Islet of Langerhans (tissue), 1 donor: Measurements from ENCODE around the gene TRAF2.

Experiments used
- FAIRE-seq: peaks from one replicate; lab custom pipeline; 2011; peaks lifted over from hg19 to GRCh38; lab: Jason Lieb, UNC

Gene TRAF2

DNA sequence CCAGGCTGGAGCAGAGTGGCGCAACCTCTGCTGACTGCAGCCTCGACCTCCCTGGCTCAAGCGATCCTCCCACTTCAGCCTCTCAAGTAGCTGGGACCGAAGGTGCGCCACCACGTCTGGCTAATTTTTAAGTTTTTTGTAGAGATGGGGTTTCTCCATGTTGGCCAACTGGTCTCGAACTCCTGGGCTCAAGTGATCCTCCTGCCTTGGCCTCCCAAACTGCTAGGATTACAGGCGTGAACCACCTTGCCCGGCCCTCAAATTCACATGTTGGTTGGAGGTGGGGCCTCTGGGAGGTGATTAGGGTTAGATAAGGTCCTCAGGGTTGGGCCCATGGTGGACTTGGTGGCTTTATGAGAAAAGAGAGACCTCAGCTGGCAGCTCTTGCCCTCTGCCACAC is 75.8 kb downstream of the TRAF2 start:
- no peak for FAIRE-seq

DNA sequence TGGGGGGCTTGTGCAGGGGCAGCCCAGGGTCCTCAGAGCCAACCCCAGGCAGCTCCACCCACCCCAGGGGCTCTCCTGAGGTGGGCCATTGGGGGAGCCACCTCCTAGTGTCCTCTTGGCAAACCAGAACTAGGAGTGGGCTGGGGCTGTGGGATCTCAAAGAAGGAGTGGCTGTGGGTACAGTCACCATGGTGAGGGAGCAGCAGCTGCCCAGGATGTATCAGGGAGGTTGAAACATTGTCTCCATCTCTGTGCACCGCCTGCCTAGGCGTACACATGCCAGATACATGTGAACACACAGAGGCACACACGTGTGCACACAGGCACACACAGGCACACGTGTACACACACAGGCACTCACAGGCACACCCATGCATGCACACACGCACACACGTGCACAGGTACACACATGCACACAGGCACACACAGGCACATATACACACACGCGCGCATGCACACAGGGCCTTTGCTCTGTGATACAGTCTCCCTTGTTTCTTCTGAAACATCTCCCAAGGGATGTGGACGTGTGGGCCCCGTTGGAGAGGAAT is 76.5 kb downstream of the TRAF2 start:
- no peak for FAIRE-seq

DNA sequence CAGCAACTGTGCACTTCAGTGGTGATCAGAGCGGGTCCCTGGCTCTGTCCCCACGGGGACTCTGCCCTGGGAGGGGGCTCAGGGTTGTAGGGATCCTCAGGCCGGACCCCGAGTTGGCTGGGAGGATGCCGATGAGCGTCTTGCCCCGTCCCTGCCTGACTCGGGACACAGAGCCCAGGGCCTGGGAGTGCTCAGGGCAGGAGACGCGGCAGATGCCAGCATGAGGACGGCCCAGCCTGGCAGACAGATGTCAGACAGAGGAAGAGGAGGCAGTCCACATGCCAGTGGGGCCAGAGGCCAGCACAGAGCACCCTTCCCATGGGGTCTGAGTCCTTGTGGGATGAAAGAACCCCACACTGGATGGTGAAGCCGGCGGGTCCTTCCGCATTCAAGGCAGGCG is 77.0 kb downstream of the TRAF2 start:
- no peak for FAIRE-seq

DNA sequence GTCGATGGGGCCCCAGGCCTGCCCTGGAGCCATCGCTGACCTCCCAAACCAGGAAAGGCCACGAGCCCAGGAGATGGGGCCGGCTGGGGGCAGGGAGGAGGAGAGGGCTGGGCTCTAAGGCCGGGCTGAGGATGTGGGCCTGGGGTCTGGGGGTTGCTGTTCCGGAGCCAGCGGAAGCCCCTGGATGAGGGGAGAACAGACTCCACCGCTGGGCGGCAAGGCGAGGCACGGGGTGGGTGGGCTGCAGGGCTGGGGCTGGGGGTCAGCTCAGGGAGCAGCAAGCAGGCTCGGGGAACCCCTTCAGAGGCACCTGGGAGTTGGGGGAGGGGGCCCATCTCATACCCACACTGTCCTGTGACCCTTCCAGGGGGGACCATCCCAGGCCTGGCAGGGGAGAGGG is 77.4 kb downstream of the TRAF2 start:
- no peak for FAIRE-seq

DNA sequence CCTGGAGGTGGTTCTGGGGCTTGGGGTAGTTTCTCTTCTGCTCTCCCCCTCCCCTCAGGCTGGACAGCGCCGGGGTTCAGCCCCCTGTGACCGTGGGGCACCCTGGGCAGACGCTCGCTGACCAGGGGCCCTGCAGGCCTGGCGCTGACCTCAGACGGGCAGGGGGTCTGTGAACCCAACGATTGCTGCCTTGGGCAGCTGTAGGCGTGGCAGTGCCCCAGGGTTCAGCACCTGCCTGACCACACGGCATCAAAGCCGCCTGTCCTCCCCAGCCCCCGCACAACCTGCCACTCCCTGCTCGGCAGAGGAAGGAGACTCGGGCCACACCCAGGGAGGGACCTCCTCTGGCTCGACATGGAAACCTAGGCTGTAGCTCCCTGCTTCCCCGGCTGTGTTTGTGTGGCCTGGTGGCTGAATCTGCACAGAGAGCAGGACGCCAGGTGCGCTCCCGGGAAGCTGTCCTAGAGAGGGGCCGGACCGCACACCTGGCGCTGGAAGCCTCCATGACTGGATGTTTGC is 77.9 kb downstream of the TRAF2 start:
- FAIRE-seq = no peak

DNA sequence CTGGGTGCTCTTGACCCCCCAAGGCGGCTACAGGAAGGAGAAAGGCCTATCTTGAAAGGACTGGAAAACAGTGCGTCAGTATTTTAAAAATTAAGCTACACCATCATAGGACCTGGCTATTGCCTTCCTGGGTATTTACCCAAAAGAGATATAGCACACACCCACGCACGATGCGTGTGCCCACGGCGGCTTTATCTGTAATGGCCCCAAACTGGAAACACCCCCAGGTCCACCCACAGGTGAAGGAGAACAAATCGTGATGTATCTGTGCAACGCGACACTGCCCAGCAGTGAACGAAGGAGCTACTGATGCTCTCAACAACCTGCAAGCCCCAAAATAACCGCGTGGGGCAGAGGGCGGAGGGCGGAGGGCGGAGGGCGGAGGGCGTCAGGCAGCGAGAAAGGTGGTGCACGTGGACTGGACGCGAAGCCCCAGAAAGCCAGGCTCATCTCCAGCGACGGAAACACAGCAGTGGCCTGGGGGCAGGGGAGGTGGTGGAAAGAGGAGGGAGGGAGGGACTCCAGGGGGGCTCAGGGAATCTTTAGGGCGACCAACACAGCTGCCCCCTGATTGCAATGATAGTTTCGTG is 78.6 kb downstream of the TRAF2 start:
- no peak for FAIRE-seq

DNA sequence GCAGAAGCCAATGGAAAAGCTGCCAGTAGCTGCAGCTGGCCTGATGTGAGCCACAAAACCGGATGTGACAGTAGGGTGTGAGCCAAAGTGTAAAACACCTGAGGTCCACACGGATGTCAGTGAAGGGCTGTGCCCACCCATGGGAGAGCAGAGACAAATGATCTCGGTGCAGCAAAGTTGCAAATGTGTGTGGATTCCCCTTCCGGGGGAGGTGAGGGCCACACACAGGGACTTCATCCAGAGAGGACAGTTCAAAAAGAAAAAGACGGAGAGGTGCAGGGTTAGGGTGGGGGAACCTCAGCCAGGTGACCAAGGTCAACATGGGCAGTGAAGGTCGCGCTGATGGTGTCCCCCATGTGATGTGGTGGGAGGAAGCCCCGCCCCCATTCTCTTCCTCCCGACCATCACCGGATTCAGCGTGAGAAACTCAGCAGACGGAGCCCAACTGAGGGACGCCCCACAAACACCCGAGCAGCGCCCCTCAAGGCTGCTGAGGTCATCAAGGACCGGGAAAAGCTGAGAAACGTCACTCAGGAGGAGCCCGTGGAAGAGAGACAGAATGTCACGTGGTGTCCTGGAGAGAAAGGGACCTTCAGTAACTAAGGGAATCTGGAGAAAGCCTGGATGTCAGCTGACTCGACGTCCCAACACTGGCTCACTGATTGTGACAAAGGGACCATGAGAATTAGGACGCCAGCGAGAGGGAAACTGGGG is 79.6 kb downstream of the TRAF2 start:
- FAIRE-seq = no peak

DNA sequence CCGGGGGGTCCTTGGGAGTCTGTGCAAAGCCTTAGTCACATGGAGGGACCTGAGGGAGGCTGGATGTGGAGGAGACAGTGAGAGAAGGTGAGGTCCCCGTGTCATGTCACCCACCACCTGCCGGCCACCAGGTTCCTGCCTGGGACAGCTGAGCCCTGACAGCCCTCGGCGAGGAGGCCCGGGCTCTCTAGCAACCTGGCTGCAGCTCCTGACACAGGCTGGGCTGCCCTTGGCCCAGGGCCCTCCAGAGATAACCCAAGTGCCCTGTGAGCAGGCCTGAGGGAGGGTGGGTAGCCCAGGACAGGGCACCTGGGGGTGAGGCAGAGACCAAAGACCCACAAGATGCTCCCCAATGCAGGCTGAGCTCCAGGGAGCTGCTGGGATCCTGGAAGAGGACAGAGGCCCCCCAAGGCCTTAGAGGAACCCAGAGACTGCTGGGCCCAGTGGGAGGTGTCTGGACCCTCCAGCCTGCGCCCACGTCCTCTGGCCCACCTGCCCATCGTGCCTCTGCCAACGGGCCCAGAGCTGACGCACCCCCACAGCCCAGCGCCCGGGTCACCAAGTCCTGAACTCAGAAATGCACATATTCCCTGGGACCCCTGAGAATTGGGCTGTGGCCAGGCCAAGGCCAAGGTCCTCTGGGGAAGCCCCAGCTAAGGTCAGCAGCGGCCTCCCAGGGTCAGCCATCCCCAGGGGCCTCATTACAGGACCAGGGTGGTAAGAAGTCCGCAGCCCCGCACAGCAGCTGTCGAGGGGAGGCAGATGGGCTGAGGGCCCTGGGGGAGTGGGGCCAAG is 82.2 kb downstream of the TRAF2 start:
- FAIRE-seq = no peak

DNA sequence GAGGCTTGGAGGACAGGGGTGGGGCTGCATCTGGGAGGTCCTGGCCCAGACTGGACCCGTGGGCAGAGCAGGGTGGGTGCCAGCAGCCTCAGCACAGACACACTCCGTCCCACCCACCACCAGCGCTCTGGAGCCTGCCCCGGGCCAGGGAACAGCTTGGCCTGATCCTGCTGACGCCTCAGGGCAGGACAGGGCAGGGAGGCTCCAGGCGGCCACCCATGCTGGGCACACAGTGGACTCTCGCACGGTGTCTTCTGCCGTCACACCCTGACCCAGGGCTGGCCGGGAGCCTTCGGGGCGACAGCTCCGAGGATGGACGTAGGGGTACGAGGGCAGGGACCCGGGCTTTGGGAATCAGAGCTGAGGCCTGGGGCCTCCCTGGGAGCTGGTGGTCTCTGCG is 82.8 kb downstream of the TRAF2 start:
- FAIRE-seq = no peak

DNA sequence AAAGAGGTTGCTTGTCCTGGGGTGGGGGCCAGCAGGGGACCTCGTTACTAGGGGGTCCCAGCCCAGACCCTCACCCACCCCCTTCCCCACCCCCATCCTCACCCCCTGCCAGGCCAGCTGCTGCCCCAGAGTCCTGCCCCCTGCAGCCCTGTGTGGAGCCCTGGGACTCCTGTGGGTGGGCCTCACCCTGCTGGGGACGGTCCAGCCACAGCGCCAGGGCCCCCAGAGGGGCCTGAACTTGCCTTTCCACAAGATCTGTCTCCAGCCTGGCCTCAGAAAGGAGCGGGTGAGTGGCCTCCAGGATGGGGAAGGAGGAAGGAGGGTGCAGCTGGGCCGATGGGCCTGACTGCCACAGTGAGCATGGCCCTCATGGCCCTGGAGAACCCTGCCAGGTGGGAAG is 83.5 kb downstream of the TRAF2 start:
- FAIRE-seq = no peak

DNA sequence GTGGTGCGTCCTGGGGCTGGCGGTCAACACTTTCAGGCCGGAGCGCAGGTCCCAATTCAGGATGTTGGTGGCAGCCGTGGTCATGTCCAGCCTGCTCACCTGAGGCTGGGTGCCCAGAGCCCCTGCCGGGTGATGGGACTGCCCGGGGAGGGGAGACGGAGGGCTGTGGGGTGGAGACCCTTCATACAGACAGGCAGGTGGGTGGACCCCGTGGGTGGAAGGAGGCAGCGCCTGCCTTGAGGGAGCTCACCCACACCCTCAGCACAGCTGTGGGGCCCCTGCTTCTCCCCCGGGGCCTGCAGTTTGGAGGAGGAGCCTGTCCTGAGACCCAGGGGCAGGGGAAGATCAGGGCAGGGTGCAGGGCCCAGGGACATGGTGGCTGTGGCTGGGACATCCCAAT is 84.0 kb downstream of the TRAF2 start:
- FAIRE-seq = no peak

DNA sequence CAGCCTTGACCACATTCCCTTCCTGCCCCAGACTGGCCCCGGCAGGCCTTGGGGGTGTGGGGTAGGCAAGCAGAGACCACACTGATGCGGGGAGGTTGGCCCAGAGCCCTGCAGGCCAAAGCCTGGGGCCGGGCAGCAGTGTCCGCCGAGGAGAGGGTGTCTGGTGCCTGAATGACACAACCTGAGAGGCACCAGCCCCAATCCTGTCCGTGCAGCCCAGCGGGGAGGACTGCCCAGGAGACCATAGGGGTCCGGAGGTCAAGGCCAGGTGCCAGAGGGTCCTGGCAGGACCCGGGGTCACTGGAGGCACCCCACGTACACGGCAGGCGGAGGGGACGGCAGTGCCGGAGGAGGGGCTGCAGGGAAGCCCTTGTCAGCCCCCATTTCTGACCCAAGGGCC is 85.4 kb downstream of the TRAF2 start:
- no peak for FAIRE-seq

DNA sequence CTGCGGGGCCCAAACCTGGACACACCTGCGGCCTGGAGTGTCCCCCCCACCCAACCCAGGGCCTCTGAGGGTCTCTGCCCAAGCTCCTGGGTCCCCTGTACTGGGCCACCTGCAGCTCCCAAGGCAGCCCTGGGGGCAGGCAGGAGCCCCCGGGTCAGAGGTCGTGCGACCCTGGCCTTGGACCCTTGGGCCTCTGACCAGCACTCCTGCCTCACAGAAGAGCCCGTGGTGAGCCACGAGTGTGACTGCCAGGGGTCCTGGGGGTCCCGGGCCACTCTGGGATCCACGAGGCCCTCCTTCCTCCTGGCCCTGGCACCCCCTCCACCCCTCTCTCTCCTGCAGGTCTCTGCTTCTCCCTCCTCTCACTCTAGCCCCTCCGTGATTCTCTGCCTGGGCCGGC is 86.0 kb downstream of the TRAF2 start:
- FAIRE-seq = no peak

DNA sequence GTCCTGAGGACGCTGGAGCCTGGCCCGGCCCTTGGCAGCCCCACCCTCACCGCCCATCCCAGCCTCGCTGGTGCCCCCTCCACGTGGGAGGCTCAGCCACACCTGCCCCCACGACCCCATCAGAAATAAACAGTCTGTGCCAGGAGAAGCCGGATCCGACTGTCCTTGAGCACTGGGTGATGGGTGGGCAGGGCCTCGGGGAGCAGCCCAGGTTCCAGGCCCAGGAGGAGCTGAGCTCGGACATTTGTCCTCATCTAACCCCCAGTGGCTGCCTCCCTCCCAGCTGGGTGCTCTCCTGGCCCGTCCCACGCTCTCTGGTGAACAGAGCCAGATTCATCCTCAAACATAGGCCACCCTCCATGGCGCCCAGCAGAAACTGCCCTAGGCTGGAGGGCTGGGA is 86.4 kb downstream of the TRAF2 start:
- no peak for FAIRE-seq

DNA sequence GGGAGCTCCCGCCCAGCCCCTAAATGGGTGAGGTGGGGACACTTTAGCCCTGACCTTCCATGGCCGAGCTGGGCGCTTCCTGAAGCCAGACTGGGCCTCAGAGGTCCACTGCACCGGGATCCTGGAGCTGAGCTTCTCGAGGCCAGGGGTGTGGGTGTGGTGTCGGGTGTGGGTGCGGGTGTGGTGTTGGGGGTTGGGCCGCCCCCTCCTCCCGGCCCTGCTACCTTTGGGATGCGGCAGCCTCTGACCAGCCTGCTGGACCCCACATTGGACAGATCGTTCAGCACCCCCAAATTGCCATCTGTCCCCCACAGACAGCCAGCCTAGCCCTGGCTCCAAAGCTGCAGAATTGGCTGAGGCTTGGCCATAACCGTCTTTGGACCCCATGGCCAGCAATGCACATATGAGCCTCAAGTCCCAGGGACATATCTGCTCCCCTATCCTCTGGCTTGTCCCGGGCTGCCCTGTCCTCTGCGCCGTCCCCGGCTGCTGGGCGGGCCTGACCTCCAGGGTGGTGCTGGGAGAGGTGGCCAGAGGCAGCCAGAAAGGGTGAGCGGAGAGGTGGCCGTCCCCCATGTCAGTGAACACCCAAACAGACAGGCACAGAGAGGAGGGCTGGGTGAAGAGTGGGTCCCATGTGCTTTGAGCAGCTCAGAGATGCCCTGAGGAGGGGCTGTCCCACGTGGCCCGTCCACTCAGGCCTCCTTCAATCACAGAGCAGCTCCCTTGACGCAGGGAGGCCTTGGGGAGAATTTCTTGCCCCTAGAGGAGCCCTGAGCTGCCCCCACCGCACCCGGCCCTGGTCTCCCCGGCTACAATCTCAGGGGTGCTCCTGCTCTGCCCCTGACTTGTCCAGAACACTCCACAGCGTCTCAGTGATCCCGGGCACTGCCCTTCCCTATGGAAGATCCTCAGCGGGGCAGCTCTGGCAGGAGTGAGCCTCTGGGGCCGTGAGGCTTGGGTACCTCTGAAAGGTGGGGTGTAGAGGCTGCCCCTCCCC is 87.6 kb downstream of the TRAF2 start:
- FAIRE-seq = no peak

DNA sequence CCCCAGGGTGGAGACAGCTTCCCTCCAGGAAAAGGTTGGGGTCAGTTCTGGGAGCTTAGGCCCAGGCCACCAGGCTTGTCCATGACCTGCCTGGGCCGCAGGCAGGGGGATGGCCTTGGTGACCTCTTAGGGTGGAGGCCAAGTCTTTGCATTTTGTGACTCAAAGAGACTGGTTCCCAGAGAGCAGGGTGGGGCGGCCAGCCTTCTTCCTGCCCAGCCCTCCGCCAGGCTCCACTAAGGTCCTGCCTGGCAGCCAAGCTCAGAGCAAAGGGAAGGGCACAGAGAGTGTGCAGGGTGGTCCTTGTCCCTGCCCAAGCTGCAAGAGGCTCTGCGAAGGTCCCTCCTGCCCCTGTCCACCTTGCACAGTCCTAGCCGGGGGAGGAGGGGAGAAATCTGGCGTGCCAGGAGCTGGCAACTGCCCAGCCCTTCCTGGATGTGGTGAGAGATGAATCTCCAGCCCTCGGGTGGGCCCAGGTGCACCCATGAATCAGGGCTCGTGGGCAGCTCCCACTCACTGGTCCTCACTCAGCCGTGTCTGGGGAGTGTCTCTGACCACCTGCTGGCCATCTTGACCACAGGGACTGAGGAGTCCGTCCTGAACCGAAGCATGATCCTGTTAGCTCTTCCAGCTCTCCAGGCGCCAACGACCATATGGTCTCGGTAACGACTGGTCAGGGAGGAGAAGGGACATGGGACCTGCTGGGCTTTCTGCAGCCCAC is 88.7 kb downstream of the TRAF2 start:
- FAIRE-seq = no peak

DNA sequence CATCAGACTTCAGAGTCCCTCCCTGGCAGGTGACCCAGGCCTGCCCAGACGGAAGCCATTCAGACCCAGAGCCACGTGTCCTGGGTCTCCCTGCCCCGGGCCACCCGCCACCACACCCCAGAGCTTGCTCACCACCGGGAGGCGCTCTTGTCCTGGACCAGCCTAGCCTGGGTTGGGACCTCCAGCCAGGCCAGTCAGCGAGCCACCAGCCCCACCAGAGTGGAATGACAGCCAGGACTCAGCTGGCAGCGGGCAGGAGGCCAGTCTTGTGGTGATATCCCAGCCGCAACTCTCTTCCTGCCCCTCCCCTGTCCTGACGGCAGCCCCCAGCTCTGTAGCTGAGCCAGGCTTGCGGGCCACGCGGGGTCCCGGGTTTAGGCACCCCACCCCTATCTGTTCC is 89.3 kb downstream of the TRAF2 start:
- FAIRE-seq = no peak
